Colon (tissue), 2 donors: ENCODE results near the gene LLGL2.

Source experiments
- FAIRE-seq: peaks from 2 replicates; lab custom pipeline; 2012; peaks lifted over from hg19 to GRCh38; lab: Jason Lieb, UNC
- donor health status: control.
- donor health status: control.

The LLGL2 gene

GRCh38 chr17:75492555-75493168, 32.8 kb upstream of the LLGL2 start:
- no peak for FAIRE-seq

GRCh38 chr17:75493476-75494129, 31.9 kb upstream of the LLGL2 start:
- FAIRE-seq: no peak

GRCh38 chr17:75494326-75494877, 31.1 kb upstream of the LLGL2 start:
- FAIRE-seq: no peak

GRCh38 chr17:75496005-75496404, 29.5 kb upstream of the LLGL2 start:
- no peak for FAIRE-seq

GRCh38 chr17:75498039-75498725, 27.3 kb upstream of the LLGL2 start:
- no peak for FAIRE-seq

GRCh38 chr17:75498726-75499213, 26.7 kb upstream of the LLGL2 start:
- FAIRE-seq: no peak

GRCh38 chr17:75499313-75500022, 26.0 kb upstream of the LLGL2 start:
- FAIRE-seq: no peak

GRCh38 chr17:75500419-75501216, 24.9 kb upstream of the LLGL2 start:
- FAIRE-seq: no peak

- no peak for FAIRE-seq
These were observed 24.0 kb upstream of the LLGL2 start for GRCh38 chr17:75501378-75502071.

- FAIRE-seq: no peak
These were observed 23.3 kb upstream of the LLGL2 start for GRCh38 chr17:75502072-75502720.

GRCh38 chr17:75502721-75503329, 22.7 kb upstream of the LLGL2 start:
- FAIRE-seq: no peak

- no peak for FAIRE-seq
These were observed 22.1 kb upstream of the LLGL2 start for GRCh38 chr17:75503337-75503950.

GRCh38 chr17:75503976-75504346, 21.5 kb upstream of the LLGL2 start:
- no peak for FAIRE-seq

- FAIRE-seq: no peak
These were observed 20.9 kb upstream of the LLGL2 start for GRCh38 chr17:75504347-75505151.

- FAIRE-seq: no peak
These were observed 20.4 kb upstream of the LLGL2 start for GRCh38 chr17:75505152-75505409.

GRCh38 chr17:75505640-75506039, 19.9 kb upstream of the LLGL2 start:
- FAIRE-seq: no peak

- FAIRE-seq: no peak
These were observed 19.4 kb upstream of the LLGL2 start for GRCh38 chr17:75506134-75506533.

- FAIRE-seq: no peak
These were observed 18.6 kb upstream of the LLGL2 start for GRCh38 chr17:75506888-75507287.
